HG02938 (cell line): ENCODE measurements around the gene ADRM1.

Source experiments
- ATAC-seq: cut with Tn5 transposase; IDR thresholded peaks from one replicate; pipeline ENCODE4 v1.9.1; 2021; ENCODE audit warnings: mild to moderate bottlenecking, moderate library complexity; ENCODE audit not compliant: unreplicated experiment

Gene ADRM1

DNA sequence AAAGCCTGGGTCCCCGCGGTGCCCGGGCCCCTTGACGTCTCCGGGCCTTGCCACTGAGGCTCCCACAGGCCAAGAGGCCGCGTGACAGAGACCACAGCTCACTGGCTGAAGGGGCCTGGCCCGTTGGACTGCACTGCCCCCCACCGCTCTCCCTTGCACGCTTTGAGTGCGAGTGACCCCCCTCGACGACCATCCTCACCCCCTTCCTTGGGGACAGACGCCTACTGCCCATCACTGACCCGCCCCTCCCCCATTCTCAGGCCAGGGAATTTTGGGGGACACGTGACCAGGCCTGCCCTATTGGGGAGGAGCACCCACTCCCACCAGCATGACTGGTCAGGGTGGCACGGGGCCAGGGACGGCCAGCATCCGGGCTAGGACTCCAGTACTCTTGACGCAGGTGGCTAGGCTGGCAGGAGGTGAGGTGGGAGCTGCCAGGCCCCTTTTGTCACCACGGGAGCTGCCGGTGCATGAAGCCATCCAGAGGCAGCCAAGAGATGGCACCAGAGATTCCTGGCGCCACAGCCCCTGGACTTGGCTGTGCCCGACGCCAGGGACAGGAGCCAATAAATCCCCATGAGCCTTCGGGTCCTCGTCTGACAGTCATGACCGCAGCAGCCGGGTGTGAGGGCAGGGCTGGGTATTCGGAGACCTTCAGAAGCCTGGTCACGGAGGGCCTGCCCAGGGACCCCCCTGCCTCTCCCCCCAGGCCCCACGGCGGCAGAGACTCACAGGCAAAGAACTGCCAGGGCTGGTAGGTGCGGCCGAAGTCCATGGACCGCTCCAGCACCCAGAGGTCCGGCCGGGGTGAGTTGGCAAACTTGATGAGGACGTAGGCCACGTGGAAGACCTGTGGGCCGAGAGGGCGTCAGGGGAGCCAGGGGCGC, 49.8 kb downstream of the ADRM1 start:
- ATAC-seq: no peak

DNA sequence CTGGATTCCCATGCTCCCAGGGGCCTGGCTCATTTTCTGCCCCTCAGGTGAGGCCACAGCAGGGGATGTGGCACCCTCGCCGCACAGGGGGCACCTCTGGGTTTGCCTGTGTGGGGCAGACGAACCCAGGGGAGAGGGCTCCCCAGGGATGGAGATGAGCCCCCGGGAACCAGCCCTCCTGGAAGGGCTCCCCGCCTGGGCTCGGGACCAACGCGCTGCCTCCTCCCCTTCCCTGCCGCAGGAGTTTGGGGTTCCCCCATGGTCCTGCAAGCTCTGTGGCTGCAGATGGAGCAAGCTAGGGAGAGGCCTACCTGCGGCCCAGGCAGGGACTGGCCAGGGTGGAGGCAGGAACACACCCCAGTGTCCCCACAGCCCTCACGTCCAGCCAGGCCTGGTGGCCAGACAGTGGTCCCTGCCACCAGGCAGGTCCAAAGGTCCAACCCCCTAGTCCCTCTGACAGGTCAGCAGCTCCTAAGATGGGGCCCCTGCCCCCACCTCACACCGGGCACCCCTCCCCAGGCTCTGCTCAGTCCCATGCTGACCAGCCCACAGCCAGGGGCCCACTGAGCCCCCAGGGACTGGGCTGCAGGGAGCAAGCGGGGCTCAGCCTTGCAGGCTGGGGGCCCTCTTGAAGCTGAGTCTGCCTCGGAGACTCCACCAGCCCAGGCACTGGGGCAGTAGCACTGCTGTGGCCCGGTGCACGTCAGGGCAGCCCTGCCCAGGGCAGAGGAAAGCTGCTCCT, 50.7 kb downstream of the ADRM1 start:
- no peak for ATAC-seq

DNA sequence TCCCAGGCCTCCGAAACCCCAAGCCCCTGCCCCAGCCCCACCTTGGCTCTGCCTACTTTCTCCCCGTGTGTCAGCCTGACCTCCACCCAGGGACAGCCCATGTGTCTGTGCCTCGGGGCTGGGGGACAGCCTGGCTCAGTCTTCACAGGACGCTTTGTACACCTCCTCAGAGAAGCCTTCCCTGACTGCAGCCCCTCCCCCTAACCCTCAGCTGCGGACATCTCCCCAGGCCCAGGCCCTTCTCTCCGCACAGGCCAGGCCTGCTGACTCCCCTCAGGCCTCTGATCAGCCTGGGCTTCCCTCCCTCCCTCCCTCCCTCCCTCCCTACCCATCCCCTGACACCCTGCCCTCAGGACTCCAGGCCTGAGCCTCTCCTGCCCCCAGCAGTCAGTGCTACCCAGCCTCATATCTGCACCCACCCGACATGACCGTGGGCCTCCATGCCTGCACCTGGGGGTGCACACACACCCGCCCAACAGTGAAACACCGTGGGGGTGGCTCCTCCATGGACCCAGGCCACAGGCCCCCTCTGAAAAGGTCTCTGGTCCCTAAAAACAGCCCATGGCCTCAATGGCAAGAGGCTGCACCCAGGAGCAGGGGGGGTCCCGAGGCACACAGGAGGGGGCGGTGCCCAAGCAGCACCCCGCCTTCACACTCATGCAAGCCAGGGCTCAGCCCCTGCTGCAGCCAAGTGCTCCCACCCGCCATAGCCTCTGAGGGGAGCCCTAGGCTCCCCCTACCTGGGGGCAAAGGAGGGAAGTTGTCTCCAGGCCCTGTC, 51.4 kb downstream of the ADRM1 start:
- ATAC-seq: no peak

DNA sequence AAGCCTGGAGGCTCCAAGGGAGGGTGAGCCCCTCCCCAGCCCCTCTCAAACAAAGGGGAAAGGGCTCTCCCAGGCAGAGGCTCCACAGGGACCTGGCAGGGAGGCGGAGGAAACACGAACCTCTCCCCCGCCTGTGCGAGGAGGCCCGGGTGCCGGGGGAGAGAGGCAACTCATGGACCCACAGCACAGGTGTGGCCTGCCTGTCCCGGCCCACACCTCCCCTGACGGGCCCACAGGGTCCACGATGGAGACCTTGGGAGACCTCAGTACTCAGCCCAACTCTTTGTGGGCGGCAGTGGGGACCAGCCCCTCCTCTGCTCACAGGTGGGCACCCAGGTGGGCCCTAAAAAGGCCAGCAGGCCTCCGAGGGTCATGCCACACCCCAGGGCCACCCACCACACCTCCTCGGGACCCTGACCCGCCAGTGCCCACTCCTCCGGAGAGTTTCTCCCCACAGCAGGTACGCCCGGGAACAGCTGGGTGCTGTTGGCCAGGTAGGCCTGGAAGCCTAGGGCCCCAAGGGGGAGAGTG, 52.1 kb downstream of the ADRM1 start:
- ATAC-seq: no peak

DNA sequence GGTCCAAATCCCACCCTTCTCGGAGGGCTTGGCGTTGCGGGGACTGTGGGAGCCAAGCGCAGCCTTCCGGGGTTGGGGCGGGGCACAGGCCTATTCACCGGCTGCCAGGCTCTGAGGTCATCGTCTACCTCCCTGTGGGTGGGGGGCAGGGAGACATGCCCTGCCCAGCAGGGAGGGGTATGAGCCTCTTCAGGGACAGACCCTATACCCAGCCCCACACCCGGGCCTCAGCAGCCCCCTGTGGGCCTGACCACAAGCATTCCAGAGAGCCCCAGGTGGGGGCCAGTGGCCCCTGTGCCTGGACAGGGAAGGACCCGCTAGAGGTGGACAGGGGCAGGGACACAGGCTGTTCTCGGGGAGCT, 52.7 kb downstream of the ADRM1 start:
- ATAC-seq: no peak

DNA sequence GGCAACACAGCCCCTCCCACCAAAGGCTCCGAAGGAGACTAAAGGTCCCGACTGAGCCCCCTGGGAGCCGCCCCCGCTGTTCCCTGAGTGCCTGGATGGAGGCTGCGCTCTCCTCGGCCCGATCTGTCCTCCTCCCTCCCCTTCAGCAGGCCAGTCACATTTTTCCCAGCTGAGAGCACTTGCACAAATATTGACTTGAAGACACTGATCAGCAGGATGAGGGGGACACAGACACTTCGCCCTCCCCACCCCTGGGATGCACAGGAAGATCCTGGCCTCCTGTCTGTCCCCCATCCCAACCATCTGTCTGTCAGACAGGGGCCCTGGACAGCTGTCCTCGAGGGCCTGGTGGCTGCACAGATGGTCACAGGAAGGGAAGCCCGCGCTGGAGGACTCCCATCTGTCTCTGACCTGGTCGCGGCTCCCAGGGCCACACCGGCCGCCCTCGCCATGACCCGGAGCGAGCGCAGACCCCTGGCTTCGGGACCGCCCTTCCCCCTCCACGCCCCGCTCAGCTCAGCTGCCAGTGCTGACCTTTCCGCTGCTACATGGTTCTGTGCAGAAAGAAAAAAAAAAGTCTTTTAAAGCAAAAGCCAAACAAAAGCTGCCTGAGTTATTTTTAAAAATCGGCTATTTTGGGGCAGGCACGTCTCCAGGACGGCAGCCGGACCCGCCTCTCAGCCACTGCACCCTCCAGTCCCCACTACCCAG, 53.2 kb downstream of the ADRM1 start:
- ATAC-seq: no peak

DNA sequence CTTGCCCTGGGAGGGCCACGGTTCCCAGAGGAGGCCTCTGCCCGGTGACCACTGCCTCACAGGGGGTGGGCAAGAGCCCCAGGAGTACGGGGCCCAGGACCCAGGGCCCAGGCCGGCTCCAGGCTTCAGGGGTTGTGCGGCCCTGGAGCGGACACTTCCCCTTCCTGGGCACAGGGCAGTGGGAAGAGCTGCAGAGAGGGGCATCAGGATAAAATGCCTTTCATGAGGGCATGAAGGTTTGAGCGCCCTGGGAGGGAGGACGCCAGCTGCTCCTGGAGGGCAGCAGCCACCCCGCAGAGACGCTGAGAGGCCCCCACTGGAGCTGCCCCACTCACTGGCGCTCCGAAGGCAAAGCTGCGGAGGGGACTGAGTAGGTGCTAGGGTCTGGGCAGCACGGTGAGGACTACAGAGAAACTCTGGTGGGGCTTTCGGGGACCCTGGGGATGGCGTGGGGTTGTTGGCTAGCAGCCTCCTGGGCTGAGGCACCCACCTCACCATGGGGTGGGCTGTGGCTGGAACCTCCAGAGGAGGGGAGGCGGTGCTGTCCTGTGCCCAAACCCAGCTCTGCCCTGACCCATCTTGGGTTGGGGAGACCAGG, 53.9 kb downstream of the ADRM1 start:
- no peak for ATAC-seq

DNA sequence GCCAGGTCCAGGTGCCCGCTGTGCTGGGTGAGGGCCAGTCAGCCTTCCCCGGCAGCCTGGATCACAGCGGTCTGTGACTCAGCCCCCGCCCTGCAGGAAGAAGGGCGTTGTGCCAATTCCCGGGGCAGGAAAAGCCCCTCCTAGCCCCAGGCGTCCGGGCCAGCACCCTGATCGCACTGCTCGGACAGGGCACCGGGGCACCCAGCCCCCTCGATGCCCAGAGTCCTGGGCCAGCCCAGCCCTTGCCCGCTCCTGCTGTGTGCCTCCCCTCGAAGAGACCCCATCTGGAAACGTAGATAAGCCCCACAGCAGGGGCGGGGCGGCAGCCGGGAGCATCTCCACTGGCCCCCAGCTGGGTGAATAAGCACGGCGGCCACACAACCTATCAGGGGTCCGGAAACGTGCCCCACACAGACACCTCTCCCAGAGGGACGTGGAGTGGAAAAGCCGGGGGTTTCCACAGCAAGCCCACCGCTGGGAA, 54.4 kb downstream of the ADRM1 start:
- no peak for ATAC-seq

DNA sequence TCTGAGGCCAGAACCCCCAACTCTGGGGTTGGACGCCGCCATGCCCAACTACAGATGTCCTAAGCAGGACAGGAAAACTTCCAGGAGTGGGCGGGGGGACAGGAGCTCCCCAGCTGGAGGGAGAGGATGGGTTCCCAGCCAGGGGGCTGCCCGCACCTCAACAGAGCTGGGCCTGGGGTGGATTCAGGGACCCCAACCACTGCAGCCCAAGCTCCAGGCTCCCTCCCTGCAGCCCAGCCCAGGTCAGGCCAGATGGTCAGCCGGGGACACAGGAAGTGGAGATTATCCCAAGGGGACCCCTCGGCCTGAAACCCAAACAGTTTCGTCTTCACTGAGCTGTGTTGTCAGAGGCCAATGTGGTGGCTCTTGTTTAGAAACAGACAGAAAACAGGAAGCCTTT, 54.9 kb downstream of the ADRM1 start:
- ATAC-seq: no peak
